Kidney capillary endothelial cell (primary cell): Measurements from ENCODE around the gene GALNTL6.

ENCODE experiments used
- DNase-seq: peaks from one replicate; pipeline ENCODE4 v3.0.0-alpha.2; 2018; ENCODE audit warnings: low spot score

Gene GALNTL6

DNA sequence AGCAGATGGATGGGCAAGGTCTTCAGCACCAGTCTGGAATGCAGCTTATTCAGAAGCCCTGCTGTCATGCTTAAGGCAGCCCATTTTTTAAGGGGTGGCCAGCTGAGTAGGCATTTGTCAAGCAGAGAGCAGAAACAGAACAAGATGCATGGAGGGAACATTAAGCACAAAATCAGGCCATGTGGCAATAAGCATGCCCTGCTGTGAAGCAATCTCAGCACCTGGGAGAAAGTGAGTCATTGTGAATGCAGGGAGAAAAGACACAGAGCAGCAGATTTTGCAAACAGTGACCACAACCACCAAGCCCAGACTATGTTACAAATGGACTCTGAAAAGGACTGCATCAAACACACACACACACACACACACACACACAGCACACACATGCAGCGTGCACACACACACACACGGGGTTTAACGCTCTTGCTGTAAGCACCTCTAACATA is 1261.3 kb downstream of the GALNTL6 start:
- no peak for DNase-seq

DNA sequence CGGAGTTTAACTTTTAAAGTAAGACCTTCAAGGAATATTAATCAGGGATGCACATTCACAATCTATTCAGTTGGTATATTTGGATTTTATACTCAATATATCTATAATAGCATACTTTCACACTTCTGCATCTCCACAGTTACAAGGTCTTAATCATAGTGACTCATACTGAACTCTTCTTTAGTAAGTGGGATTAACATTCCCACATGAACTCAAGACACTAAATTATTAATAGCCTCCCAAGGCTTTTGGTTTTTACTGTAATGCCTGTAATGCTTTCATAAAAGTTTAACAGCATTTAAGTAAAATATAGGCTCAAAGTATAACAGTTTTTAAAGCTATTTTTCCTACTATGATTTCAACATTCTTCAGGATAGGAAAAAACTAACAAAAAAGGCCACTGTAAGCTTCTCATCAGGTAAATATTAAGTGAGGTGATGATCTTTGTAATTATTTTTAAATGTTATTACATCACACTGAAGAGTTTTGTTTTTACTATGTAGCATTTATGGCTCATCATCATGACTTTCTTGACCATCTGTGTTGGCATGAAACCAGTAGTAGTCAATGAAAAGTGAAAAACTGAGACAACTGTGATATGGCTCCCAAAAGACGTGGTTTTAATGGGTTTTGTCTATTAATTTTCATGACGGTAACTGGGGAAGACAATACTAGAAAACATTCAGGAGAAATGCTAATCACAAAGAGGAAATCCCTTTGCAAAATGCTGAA is 1263.9 kb downstream of the GALNTL6 start:
- DNase-seq, result no peak

DNA sequence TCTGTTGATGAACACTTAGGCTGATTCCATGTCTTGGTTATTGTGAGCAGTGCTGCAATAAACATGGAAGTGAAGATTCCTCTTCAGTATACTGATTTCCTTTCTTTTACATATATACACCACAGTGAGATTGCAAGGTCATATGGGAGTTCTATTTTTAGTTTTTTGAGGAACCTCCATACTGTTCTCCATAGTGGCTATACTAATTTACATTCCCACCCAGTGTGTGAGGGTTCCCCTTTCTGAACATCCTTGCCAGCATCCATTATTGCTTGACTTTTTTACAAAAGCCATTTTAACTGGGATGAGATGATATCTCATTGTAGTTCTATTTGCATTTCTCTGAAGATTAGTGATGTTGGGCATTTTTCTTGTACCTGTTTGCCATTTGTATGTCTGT is 1274.9 kb downstream of the GALNTL6 start:
- no peak for DNase-seq
